Gastrocnemius medialis (tissue), 4 donors: ENCODE results near the gene IKZF2. TPM values are rescaled to one million over a fixed set of nuclear protein-coding genes. Genes with fewer than 3 reads are reported as not detected.

Experiments used
- ATAC-seq, 2 donors: fragments of 150-250 bp; one replicate each; pipeline ENCODE4 v1.9.1; 2016
- DNase-seq, 2 donors: peaks; one replicate each; pipeline ENCODE4 v3.0.0-alpha.2; 2019
- H3K27ac ChIP-seq, 4 donors: fragments of 200-600 bp; sonication (generic); 1 replicate in 1 of 4; 2 replicates in 3 of 4; pipeline ENCODE4 v1.5.1; 2016 to 2018; ENCODE audit warnings: mild to moderate bottlenecking in 2 of 4, moderate library complexity in 1 of 4
- H3K27me3 ChIP-seq, 3 donors: fragments of 200-600 bp; sonication (generic) in 2 of 3; 1 replicate in 1 of 3; 2 replicates in 2 of 3; pipeline versions ENCODE4 v1.5.1 to v1.6.0; 2016 to 2019; ENCODE audit warnings: mild to moderate bottlenecking in 1 of 3, moderate library complexity in 1 of 3
- H3K36me3 ChIP-seq, 2 donors: fragments of 200-600 bp; sonication (generic) in 1 of 2; one replicate each; pipeline ENCODE4 v1.5.1; 2017 to 2018
- H3K4me1 ChIP-seq, 2 donors: fragments of 200-600 bp; sonication (generic) in 1 of 2; one replicate each; pipeline ENCODE4 v1.5.1; 2016 to 2017; ENCODE audit warnings: mild to moderate bottlenecking in 2 of 2
- H3K4me3 ChIP-seq, 4 donors: fragments of 200-600 bp; sonication (generic) in 3 of 4; 1 replicate in 1 of 4; 2 replicates in 3 of 4; pipeline ENCODE4 v1.5.1; 2016 to 2019; ENCODE audit warnings: mild to moderate bottlenecking in 2 of 4
- H3K9me3 ChIP-seq, 3 donors: fragments of 200-600 bp; sonication (generic) in 2 of 3; 1 replicate in 1 of 3; 2 replicates in 2 of 3; pipeline ENCODE4 v1.5.1; 2016 to 2019
- CTCF ChIP-seq, 5 experiments: fragments of 450-650 bp in 3 of 5; fragments of 200-600 bp in 2 of 5; sonication (generic) in 2 of 5; IDR thresholded peaks in 4 of 5; conservative IDR thresholded peaks in 1 of 5; 1 replicate in 4 of 5; 2 replicates in 1 of 5; pipeline ENCODE4 v1.5.1; 2016 to 2019; ENCODE audit warnings: antibody characterized with exemption in 5 of 5, mild to moderate bottlenecking in 3 of 5, moderate library complexity in 3 of 5
- POLR2A ChIP-seq, 2 donors: fragments of 450-650 bp; IDR thresholded peaks; one replicate each; pipeline ENCODE4 v1.6.1; 2017; ENCODE audit warnings: antibody characterized with exemption in 2 of 2, mild to moderate bottlenecking in 2 of 2, moderate library complexity in 2 of 2
- in situ Hi-C, 4 donors: fragments of 200-750 bp; cut with MboI; loops; one replicate each; pipeline versions ENCODE4 v1.15.0 to v1.8.0; 2017; ENCODE audit warnings: low sequenced_read_pairs in 4 of 4
- intact Hi-C: fragments of 100-400 bp; cut with DNase I; formaldehyde crosslinking; loops from one replicate; pipeline ENCODE4 v1.15.1; 2023; ENCODE audit warnings: low total_unique reads
- total RNA-seq, 4 donors: library from RNA; depleted of rRNA; stranded (reverse); fragments of >200 nt; gene quantifications; one replicate each; pipeline versions ENCODE4 v1.1.0 to v1.2.3, GENCODE V29; 2016

The IKZF2 gene
- total RNA-seq, 4 donors from 2014 or later: 4.9 to 15.5 (median 6.0) TPM

- in situ Hi-C loops: no loop called here
- peaks cover 0 to 7% of the 10 kb centered on the region in 2 donors for H3K4me1 ChIP-seq
- no peak overlapping the region for H3K4me3 ChIP-seq
- no peaks in the 10 kb centered on the region for H3K27me3 ChIP-seq
- intact Hi-C loops: no loop called here
- DNase-seq (no peak), ATAC-seq (no peak)
- no peaks in the 10 kb centered on the region for H3K36me3 ChIP-seq
- TF ChIP-seq CTCF (IDR thresholded peaks at IDR 0.05 in 4 of 5, conservative IDR thresholded peaks at IDR 0.05 in 1 of 5) (no peak), POLR2A (IDR thresholded peaks at IDR 0.05) (no peak)
- H3K27ac ChIP-seq: no peak overlapping the region
- H3K9me3 ChIP-seq: no peaks in the 10 kb centered on the region
These were observed 70.3 kb downstream of the IKZF2 start for GRCh38 chr2:213080969-213081617.

GRCh38 chr2:213079756-213080155 lies 71.7 kb downstream of the IKZF2 start:
- no peak for TF ChIP-seq POLR2A (IDR thresholded peaks at IDR 0.05)
- TF ChIP-seq CTCF (IDR thresholded peaks at IDR 0.05 in 4 of 5, conservative IDR thresholded peaks at IDR 0.05 in 1 of 5): no peak
- intact Hi-C loops (no loop called here), in situ Hi-C loops (no loop called here)

GRCh38 chr2:213078686-213079085 lies 72.7 kb downstream of the IKZF2 start:
- intact Hi-C loops: no loop called here

More at GRCh38 chr2:213079756-213080155, 71.7 kb downstream of the IKZF2 start:
- Histone ChIP-seq H3K27ac (no peak overlapping the region), H3K36me3 (no peaks in the 10 kb centered on the region), H3K27me3 (no peaks in the 10 kb centered on the region), H3K4me3 (no peak overlapping the region), H3K4me1 (peaks cover 0 to 4% of the 10 kb centered on the region in 2 donors), H3K9me3 (no peaks in the 10 kb centered on the region)
- DNase-seq (no peak), ATAC-seq (no peak)

GRCh38 chr2:213069531-213069930 lies 81.9 kb downstream of the IKZF2 start:
- Histone ChIP-seq H3K36me3 (no peaks in the 10 kb centered on the region), H3K27ac (no peak overlapping the region), H3K4me3 (no peak overlapping the region), H3K4me1 (peaks cover 21 to 26% of the 10 kb centered on the region in 2 donors), H3K27me3 (no peaks in the 10 kb centered on the region), H3K9me3 (no peaks in the 10 kb centered on the region)
- DNase-seq: no peak
- intact Hi-C loops: no loop called here
- in situ Hi-C loops: no loop called here
- no peak for ATAC-seq
- TF ChIP-seq CTCF (IDR thresholded peaks at IDR 0.05 in 4 of 5, conservative IDR thresholded peaks at IDR 0.05 in 1 of 5): no peak
- no peak for TF ChIP-seq POLR2A (IDR thresholded peaks at IDR 0.05)

More at GRCh38 chr2:213078686-213079085, 72.7 kb downstream of the IKZF2 start:
- Histone ChIP-seq H3K4me3 (no peak overlapping the region), H3K4me1 (peaks cover 0 to 5% of the 10 kb centered on the region in 2 donors), H3K36me3 (no peaks in the 10 kb centered on the region), H3K27me3 (no peaks in the 10 kb centered on the region), H3K27ac (no peak overlapping the region), H3K9me3 (no peaks in the 10 kb centered on the region)
- no peak for DNase-seq
- ATAC-seq: no peak
- TF ChIP-seq POLR2A (IDR thresholded peaks at IDR 0.05): no peak
- TF ChIP-seq CTCF (IDR thresholded peaks at IDR 0.05 in 4 of 5, conservative IDR thresholded peaks at IDR 0.05 in 1 of 5): no peak
- in situ Hi-C loops: no loop called here
